Stimulated activated CD4-positive, alpha-beta T cell treated with anti-CD3 and anti-CD28 coated beads, Interleukin-2, amount 100 ng/mL, for 24 hours (primary cell): Measurements from ENCODE around the gene MEF2B.
"Not testable (repeated sequence)": the region's sequence is repeated elsewhere in the genome, so short reads cannot be mapped to it uniquely, and the experiment has no call there.

Source experiments
- DNase-seq, 2 donors: peaks; one replicate each; pipeline ENCODE4 v3.0.0-alpha.2; 2020

Gene MEF2B

DNA sequence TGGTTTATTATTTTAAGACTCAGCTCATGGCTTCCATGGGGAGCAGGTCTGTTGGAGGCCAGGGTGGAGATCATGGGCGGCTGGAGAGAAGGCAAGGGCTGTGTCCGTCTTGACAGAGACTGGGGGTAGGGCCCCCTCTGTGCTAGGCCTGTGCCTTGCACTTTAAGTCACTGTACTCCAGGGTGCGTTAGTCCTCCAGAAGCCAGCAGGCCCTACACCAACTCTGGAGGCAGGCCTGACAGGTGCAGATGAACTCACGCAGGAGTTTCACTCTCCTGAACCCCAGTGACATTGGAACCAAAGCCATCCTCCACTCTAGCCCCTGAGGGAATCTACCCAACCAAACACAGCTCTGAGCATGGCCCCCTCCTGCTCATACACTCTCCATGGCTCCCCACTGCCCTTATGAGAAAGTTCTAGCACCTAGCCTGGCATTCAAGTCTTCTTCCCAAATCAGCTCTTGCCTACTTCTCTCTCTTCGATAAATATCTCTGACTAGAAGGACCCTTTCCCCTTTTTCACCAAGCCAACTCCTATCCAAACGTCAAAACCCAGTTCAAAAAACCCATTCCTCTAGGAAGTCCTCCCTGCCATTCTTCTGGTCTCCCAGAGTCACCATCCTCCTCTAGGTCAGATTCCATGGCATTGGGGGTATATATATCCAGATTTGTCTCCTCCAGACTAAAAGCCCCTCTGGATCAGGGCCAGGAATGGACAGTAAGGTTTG lies 15.1 kb downstream of the MEF2B start:
- no peak for DNase-seq

DNA sequence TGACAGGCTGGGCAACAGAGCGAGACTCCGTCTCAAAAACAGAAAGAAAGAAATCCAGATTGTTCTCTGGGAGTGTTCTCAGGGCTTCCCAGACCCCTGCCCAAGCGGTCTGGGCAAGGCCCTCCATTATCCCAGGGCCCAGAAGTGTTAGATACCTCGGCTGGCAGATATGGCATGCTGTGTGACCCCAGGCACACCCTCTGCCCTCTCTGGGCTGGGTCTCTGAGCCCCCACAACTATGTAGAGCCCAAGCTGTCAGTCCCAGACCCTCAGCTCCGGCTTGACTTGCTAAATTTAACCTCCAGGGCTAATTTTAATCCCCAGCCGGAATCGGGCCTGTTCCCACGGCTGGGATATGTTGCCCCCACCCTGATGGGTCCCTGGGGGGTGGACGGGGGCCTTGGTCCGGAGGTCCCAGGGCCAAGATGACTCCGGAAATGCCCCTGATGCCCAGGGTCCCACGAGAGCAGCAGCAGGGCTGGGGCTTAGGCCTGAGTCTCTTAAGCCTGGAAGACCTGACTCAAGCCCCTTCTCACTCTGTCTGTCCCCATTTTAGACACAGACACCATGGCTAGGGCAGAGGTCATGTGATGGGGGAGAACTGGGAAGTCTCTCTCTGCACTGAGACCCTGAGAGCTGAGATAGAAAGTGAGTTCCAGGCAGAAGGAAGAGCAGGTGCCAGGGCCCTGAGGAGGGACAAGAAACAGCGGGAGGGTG lies 17.2 kb downstream of the MEF2B start:
- no peak for DNase-seq

DNA sequence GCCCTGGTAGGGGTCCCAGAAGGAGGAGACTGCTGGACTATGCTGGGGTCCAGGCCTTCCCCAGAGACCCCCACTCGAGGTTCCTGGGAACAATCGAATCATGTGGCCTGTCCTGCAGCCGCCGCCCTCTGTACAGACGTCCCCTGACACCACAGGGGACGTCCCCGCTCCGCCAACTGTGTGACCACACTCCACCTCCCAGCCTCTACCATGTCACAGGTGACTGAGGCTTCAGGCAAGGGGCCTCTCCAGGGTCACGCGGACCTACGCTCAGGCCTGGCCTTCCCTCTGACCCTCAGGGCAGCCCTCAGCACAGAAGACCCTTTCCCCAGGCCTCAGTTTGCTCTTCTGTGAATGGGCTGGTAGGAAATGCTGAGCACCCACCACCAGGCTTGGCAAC lies 18.6 kb downstream of the MEF2B start:
- DNase-seq, result no peak

DNA sequence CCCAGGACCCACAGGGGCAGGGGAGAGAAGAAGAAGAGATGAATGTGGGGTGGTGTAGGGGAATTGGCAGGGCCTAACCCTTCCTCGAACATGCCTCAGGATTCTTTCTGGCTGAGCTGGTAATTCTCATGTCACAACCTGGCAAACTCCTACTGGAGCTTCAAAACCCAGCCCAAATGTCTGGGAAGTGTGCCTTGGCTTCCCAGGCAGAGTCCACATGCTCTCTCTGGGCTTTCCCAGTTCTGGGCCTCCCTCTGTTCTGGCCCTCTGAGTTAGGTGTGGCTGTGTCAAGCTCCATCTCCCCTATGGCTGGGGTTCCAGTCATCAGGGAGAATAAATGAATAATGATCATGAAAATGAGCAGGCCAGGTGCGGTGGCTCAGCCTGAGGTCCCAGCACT lies 20.6 kb downstream of the MEF2B start:
- no peak for DNase-seq

DNA sequence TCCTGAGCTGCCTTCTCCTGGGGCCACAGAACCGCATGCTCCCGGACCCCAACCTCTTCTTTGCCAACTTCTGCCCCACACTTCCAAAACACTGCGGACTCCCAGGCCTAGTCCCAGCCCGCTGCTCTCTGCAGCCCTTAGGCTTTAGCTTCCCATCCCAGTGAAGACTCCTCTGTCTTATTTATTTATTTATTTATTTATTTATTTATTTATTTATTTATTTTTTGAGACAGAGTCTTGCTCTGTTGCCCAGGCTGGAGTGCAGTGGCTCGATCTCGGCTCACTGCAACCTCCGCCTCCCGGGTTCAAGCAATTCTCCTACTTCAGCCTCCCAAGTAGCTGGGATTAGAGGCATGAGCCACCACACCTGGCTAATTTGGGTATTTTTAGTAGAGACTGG lies 21.6 kb downstream of the MEF2B start:
- DNase-seq, result not testable (repeated sequence)

DNA sequence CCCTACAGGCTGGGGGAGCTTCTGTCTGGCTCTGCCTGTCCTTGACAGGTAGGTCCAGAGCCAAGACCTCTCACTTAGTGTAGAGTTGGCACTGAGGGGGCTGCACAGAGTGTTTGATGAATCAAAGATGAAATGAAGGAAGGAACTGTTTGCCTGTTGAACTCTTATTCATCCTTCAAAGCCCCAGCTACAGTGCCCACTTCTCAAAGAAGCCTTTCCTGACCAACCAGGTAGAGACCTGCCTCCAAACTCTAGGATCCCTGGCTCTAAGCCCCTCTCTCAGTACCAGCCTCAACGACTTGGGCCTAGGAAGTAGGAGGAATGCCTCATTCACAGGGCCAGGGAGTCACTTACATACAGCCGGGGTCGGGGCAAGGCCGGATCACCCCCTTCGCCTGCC lies 22.7 kb downstream of the MEF2B start:
- DNase-seq, result no peak

DNA sequence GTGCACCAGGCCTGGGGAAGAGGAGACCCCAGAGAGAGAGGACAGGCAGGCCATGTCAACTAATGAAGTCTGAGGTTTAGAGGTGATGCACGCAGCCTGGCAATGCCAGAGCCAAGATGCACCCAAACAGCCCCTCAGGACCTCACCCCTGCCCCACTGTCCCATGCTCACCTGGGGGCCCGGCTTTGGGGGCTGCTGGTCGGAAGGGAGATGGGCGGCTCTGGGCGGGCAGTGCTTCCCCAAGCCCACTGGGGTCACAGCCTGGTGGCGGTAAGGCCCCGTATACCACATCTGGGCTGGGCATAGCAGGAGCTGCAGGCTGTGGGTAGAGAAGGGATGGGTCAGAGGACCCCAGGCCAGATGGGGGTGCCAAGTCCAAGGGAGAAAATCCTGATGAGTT lies 23.2 kb downstream of the MEF2B start:
- no peak for DNase-seq

DNA sequence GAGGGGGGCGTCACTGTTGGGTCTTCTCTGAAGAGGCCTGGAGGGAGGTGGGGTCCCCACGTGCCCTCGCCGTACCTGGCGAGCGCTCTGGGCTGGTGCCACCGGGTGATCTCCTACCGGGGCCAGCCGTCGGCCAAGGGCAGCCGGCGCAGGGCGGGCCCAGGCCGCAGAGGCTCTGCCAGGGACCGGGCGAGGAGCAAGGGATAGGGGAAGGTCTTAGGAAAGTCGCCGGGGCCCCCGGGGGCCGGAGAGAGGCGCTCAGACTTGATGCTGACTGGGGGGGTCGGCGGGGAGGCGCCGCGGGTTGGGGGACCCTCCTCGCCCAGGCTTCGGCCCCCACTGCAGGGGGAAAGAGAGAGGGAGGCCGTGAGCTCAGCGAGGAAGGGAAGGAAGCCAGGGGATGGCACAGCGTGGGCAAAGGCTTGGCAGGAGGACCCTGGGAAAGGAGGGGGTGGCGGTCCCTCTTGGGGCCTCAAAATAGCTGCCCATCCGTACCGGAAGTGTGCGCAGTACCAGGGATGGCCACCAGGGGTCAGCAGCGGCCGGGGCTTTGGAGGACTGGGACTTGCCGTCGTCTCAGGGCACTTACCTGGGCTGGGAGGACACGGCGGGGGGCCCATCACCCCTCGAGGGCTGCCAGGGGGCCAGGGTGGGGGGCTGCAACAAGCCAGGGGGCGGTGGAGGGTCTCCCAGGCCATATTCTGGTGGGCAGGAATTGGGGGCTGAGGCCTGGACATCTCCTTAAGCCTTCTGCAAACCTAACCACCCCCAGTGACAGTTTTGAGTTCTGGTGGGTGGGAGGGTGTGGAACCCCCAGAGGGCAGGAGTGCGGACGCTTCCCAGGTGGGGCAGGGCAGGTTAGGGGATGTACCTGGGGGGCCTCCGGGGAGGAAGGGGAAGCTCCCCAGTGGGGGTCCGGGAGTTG lies 24.1 kb downstream of the MEF2B start:
- peak; percentile 93 for DNase-seq

DNA sequence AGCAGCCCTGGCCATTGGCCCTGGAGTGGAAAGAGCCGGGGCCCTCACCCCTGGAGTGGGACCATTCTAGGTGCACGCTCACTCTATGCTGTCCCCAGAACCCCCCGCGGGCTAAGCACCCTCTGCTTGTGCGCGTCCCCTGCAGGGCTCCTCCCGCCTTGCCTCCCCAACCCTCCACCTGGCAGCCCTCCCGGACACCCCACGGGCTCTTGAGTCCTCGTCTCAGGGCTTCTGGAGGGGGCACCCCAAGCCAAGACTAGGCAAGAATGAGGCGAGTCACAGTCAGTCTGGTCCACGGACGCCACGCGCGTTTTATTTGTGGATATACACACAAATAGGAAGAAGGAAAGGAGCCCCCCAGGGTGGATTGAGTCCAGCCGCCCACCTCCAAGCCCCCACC lies 24.8 kb downstream of the MEF2B start:
- DNase-seq, result no peak

DNA sequence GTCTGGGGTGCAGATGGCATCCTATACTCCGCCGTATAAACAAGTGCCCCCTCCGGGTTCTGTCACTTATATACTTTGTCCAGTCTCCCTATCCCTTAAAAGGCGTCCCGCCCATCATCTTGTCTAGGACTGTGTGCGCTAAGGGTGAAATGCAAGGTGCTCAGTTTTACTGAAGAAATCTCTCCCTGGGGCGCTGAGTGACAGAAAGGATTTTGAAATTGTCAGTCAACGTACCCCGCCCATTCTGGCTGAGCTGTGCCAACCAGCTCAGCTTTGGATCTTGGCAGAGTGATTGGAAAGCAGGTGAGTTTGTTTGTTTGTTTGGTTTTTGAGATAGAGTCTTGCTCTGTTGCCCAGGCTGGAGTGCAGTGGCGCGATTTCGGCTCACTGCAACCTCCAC lies 27.7 kb downstream of the MEF2B start:
- DNase-seq, result no peak

DNA sequence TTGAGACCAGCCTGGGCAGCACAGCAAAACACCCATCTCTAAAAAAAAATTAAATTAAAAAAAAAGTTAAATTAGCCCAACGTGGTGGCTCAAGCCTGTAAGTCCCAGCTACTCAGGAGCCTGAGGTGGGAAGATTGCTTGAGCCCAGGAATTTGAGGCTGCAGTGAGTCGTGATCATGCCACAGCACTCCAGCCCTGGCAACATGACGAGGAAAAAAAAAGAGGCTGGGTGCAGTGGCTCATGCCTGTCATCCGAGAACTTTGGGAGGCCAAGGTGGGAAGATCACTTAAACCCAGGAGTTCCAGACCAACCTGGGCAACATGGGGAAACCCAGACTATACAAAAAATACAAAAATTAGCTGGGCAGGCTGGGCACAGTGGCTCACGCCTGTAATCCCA lies 29.6 kb downstream of the MEF2B start:
- DNase-seq, result no peak

DNA sequence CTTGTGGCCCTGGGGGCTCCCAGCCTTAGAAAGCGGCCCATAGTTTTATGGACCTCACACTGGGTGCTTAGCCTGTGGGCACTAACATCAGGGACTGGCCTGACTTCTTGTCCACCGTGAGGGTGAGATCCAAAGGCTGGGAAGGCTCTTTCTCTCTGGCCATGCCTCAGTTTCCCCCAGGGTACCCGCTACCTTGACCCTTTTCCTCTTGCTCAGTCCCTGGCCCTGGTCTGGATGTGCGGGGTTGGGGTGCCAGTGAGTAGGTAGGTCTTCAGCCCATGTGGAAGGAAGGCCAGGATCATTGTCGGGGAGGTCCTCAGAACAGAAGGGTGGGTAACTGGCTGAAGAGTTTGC lies 30.2 kb downstream of the MEF2B start:
- DNase-seq, result no peak

DNA sequence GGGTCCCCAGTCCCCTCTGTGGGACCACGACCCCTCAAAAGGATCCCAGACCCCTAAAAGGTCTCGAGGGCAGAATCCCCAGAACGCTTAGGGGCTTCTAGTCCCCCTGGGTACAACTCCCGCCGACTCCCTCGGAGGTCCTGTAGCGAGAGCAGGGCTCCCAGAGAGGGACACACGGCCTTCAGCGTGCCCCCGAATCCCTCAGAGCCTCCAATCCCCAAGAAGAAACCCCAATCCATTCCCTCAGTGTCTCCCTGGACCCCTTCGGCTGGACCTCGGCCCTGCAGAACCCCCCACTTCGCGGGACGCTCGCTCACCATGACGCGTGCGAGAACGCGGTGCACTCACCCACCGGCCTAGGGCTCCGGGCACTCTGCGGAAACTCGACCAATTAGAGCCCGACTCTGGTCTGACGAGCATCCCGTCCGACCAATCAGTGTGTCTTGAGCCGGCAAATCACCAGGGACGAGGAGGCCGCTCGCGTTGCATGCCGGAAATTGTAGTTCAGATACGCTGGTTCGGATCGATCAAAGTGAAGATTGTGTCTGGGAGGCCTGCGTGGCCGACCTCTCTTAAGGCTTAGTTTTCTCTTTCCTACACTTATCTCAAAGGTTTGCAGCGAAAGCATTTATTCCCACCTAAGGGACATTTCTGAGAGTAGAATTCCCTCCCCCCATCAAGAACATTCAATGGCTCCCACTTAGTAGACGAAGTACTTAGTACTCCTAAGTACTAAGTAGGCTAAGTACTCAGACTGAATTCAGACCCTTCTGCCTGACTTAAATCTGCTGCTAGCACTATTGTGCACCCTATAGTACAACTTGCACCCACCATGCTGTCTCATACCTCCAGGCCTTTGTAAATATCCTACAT lies 31.7 kb downstream of the MEF2B start, which contains the start of gene TMEM161A:
Gene TMEM161A (minus strand): TSS at position 370 of the 873 bp plus-strand sequence. CDS start 50 bp downstream, at position 320.
- DNase-seq, result peak; percentile 96

DNA sequence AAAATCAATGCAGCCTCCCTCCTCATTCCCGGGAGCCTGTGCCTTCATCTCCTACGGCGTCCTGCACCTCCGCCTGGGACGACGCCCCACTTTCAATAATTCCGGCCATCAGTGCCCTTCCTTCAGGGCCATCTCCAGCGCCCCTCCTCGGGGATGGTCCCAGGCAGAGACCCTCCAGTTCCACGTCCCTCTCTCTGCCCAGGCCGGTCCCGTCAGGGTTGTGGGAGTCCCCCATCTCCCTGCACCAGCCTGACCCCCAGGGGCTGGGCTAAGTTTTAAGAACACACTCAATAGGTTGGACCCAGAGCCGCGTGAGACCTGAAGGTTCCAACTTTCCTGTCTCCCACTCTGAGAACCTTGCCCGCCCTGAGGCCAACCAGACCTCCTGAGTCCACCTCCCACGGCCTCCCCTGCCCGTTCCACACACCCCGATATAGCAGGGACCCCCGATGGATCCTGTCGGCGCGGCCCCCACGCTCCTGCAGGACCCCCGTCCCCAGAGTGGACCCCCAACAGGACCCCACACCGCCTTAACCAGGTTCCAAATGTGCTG lies 32.4 kb downstream of the MEF2B start:
- peak in 1 of 2 donors; percentile 20 for DNase-seq

DNA sequence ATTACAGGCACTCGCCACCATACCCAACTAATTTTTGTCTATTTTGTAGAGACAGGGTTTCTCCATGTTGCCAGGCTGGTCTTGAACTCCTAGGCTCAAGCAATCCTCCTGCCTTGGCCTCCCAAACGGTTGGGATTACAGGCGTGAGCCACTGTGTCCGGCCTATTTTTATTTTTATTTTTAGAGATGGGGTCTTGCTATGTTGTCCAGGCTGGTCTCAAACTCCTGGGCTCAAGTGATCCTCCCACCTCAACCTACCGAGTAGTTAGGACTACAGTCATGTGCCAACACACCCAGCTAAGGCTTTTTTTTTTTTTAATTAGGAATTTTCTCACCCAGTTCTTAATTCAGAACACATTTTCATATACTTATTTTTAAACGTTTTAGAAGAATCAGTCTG lies 34.4 kb downstream of the MEF2B start:
- not testable (repeated sequence) for DNase-seq

DNA sequence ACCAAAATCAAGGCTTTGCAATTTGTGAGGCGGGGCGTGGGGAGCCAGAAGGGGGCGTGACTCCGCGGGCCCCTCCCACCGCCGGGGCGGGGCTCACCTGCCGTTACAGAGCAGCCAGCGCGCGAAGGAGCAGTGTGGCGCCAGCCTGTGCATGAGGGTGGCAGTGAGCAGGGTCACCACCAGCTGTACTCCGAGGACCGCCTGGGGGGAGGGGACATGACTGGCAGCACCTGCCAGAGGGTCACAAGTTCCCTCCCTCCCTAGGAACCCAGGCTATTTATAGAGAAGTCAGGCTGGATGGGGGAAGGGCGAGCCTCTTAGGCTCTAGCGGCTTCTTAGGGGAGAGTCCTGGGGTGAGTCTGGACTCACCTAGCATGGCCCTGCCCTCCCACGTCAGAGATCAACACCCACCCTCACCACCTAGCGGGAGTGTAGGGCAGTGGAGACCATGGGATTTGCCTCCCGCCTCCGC lies 35.3 kb downstream of the MEF2B start:
- peak; percentile 50 to 58 for DNase-seq

DNA sequence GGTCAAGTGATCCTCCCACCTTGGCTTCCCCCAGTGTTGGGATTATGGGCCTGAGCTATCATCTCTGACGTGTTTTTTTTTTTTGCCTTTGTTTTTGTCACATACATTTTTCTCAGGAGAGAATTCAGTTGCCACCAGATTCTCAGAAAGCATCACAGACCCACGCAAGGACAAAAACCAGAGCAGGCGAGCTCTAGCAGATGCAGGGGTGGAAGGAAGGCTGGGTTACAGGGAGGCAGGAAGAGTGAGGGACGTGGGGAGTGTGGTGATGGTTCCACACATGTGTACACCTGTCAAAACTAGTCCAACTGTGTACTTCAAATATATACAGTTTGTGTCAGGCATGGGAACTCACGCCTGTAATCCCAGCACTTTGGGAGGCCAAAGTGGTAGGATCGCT lies 36.1 kb downstream of the MEF2B start:
- no peak for DNase-seq

DNA sequence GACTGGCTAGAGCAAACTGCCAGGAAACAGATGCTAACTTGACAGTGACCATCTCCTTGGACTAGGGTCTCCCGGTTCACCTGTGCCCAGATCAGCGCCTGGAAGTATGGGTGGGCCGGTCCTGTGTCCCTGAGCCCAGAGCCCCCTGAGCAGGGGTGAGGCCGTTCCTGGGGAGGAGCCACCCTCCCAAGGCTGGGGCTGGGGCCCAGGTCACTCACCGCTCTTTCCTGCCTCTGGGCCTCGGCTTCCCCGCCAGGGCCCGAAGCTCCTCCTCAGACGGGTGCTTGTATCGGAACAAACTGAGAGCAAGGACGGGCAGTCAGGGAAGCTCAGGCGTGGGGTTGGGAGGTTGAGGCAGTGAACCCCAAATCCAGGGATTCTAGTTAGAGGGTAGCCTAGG lies 37.2 kb downstream of the MEF2B start:
- no peak for DNase-seq

DNA sequence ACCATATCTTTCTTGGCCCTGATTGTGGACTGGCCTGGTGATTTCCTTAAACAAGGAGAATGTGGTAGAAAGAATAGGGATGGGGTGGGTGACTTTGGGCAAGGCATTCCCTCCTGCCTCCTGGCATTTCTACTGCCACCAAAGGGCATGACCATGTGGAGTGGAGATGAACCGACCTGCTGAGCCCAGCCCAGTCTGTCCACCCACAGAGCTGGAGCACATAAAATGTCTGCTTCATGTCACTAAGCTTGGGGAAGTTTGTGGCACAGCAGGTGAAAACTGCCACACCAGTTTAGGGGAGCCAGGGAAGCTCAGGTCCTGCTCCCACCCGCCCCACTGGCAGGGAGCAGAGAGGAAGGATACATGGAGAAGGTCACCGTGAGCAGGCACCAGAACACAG lies 38.1 kb downstream of the MEF2B start:
- no peak for DNase-seq

DNA sequence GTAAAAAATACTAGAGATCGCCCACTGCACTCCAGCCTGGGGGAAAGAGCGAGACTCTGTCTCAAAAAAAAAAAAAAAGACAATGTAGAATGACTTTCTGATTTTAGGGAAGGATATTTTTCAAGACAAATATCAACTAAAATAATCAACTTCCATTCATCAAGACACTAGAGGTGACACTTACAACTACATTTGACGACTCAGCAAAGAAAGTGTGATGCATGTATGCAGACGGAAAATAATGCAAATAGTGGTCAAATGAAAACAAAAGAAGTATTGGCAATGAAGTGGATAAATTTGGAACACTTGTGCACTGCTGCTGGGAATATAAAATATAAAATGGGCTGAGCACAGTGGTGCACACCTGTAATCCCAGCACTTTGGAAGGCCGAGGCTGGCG lies 44.0 kb downstream of the MEF2B start:
- DNase-seq, result no peak

DNA sequence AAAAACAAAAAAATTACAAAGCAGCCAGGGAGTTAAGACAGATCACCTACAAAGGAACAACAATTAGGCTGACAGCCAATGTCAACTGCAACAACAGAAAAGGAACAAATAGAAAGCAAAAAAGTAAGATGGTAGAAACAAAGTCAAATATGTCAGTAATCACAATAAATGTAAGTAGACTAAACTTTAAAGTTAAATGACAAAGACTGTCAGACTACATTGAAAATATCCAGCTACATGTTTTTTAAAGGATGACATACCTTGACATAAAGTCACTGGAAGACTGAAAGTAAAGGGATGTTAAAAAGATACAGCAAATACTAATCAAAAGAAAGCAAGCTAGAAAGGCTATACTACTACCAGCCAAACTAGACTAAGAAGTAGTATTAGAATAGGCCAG lies 46.7 kb downstream of the MEF2B start:
- no peak for DNase-seq

DNA sequence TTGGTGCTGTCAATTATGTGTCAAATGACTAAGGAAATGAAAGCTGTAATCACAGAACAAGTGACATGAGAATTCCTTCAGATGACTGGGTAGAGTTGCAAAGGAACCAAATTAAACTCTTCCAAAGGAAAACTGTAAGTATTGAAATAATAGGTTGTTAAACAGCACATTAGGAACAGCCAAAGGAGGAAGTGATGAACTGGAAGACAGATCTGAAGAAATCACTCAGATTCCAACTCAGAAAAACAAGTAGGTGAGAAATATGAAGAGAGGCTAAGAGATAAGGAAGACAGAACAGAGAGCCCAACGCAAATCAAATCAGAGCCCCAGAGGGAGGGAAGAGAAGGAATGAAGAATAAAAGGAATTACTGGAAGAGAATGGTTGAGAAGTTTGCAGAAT lies 47.2 kb downstream of the MEF2B start:
- no peak for DNase-seq
